SU-DHL-6 (cell line): ENCODE data around the gene VAPA.

ENCODE experiments used
- H2AFZ ChIP-seq: fragments of 200-600 bp; sonication (generic); 2 replicates; pipeline ENCODE4 v1.6.1; 2014; ENCODE audit warnings: low read depth, mild to moderate bottlenecking, moderate library complexity, mixed read lengths, antibody characterized with exemption, low read length; ENCODE audit not compliant: severe bottlenecking
- H3F3A ChIP-seq: fragments of 200-600 bp; shearing (Covaris generic); 2 replicates; pipeline ENCODE4 v1.6.0; 2016; ENCODE audit warnings: antibody characterized with exemption, mild to moderate bottlenecking; ENCODE audit not compliant: insufficient read depth
- H3K27ac ChIP-seq: fragments of 200-600 bp; sonication (generic); 2 replicates; pipeline ENCODE4 v1.5.1; 2016; ENCODE audit warnings: low read depth, mild to moderate bottlenecking, low read length, moderate library complexity, mixed read lengths
- H3K27me3 ChIP-seq: fragments of 200-600 bp; sonication (generic), shearing (Covaris generic); 2 replicates; pipeline ENCODE4 v1.6.0; 2014; ENCODE audit warnings: mild to moderate bottlenecking, low read length
- H3K36me3 ChIP-seq: fragments of 200-600 bp; sonication (generic); 2 replicates; pipeline ENCODE4 v1.6.1; 2014; ENCODE audit warnings: mild to moderate bottlenecking, low read length, mixed read lengths
- H3K4me2 ChIP-seq: fragments of 300-600, 200-600 bp; shearing (Covaris generic), sonication (generic); 2 replicates; pipeline ENCODE4 v1.6.0; 2014; ENCODE audit warnings: low read length, low read depth, mild to moderate bottlenecking; ENCODE audit not compliant: poor library complexity, severe bottlenecking
- H3K4me3 ChIP-seq: fragments of 200-600 bp; sonication (generic); 2 replicates; pipeline ENCODE4 v1.5.1; 2014; ENCODE audit warnings: antibody characterized with exemption, low read length, mild to moderate bottlenecking, mixed read lengths; ENCODE audit not compliant: insufficient read depth, poor library complexity, severe bottlenecking
- H3K79me2 ChIP-seq: fragments of 200-600 bp; sonication (generic); 2 replicates; pipeline ENCODE4 v1.6.1; 2014; ENCODE audit warnings: mild to moderate bottlenecking, low read length, moderate library complexity; ENCODE audit not compliant: insufficient read depth
- H3K9ac ChIP-seq: fragments of 200-600 bp; sonication (generic); 2 replicates; pipeline ENCODE4 v1.7.0; 2014; ENCODE audit warnings: mild to moderate bottlenecking, low read length
- H3K9me2 ChIP-seq: fragments of 200-600 bp; sonication (generic); replicated peaks from 2 replicates; pipeline ENCODE4 v1.6.1; 2014; ENCODE audit warnings: low read length; ENCODE audit not compliant: insufficient read depth
- H3K9me3 ChIP-seq: fragments of 200-600 bp; sonication (generic); 2 replicates; pipeline ENCODE4 v1.6.1; 2014; ENCODE audit warnings: low read length, mixed read lengths; ENCODE audit not compliant: insufficient read depth
- H4K20me1 ChIP-seq: fragments of 200-600 bp; sonication (generic); 2 replicates; pipeline ENCODE4 v1.6.1; 2014; ENCODE audit warnings: low read depth, mild to moderate bottlenecking, antibody characterized with exemption, low read length, moderate library complexity, mixed read lengths
- EZH2phosphoT487 ChIP-seq: fragments of 200-600 bp; sonication (generic), shearing (Covaris generic); conservative IDR thresholded peaks from 2 replicates; pipeline ENCODE4 v1.6.1; 2018; ENCODE audit warnings: mild to moderate bottlenecking, antibody characterized with exemption, low read length, moderate library complexity, mixed read lengths
- TF ChIP-seq, protein P1 (sequence below): fragments of 200-600 bp; sonication (generic); IDR thresholded peaks from one replicate; pipeline ENCODE4 v1.5.1; 2017; ENCODE audit warnings: antibody characterized with exemption, mild to moderate bottlenecking, low read length, moderate library complexity; ENCODE audit not compliant: insufficient read depth, poor library complexity, severe bottlenecking

Gene VAPA

DNA sequence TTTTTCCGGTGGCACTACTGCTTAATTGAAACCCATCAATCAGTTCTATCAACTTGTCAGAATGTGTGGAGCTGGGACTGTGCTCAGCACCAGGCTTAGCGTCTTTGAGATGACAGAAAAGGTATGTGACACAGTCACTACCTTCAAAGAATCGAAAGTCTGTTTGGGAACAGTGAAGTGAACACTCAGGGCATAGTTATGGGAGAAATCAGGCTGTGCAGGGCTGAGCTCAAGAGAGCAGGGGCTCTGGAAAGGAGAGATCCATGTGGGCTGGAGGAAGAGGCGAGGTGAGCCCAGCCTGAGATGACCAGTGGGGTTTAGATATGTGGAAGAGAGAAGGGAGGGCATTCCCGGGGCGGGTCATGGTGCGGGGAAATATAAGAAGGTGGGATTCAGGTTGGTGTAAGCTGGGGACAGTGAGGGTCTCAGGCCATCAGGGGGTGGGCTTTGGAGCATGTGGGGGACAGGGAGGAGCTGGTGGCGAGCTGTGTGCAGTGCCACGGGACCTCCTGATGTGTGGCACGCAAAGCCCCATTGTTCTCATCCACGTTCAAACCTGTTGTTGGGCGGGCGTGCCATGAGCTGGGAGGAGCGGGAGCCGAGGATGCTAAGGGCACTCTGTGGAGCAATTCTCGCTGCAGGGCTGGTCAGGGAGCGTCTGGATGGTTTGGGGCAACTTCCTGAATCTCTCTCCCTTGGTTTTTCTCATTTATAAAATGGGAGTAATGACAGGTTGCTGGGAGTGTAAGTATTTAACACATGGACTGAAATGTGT lies 72.5 kb downstream of the VAPA start:
- TF ChIP-seq, protein P1, sequence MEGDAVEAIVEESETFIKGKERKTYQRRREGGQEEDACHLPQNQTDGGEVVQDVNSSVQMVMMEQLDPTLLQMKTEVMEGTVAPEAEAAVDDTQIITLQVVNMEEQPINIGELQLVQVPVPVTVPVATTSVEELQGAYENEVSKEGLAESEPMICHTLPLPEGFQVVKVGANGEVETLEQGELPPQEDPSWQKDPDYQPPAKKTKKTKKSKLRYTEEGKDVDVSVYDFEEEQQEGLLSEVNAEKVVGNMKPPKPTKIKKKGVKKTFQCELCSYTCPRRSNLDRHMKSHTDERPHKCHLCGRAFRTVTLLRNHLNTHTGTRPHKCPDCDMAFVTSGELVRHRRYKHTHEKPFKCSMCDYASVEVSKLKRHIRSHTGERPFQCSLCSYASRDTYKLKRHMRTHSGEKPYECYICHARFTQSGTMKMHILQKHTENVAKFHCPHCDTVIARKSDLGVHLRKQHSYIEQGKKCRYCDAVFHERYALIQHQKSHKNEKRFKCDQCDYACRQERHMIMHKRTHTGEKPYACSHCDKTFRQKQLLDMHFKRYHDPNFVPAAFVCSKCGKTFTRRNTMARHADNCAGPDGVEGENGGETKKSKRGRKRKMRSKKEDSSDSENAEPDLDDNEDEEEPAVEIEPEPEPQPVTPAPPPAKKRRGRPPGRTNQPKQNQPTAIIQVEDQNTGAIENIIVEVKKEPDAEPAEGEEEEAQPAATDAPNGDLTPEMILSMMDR, result no peak
- no peak for TF ChIP-seq EZH2phosphoT487
- Histone ChIP-seq H3K9me3 (no peaks in the 10 kb centered on the region), H3K4me2 (no peak overlapping the region), H3K79me2 (no peaks in the 10 kb centered on the region), H3K36me3 (no peaks in the 10 kb centered on the region), H3F3A (no peaks in the 10 kb centered on the region), H3K27ac (no peak overlapping the region), H2AFZ (no peak overlapping the region), H3K9ac (no peak overlapping the region), H3K27me3 (no peaks in the 10 kb centered on the region), H3K4me3 (no peak overlapping the region), H4K20me1 (no peaks in the 10 kb centered on the region), H3K9me2 (no peaks in the 10 kb centered on the region)

DNA sequence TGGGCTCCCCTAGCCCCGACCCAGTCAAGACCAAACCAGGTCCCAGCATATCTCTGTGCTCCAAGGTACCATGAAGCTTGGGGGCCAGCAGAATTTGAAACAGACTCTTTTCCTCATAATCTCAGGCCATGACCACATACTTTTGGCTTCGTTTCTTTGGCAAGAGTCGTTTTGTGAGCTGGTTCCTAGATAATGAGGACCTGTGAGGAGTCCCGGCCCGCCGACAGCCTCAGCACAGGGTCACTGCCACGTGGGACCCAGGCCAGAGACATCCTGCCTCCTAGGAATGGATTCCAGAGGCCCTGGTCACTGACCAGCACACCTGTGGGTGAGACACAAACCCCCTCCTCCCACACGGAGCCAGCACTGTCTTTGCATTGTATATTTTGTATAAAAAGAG lies 73.5 kb downstream of the VAPA start:
- H3F3A ChIP-seq, result no peaks in the 10 kb centered on the region
- TF ChIP-seq, protein P1, result no peak
- no peak for TF ChIP-seq EZH2phosphoT487
- no peak overlapping the region for H3K9ac ChIP-seq
- no peaks in the 10 kb centered on the region for H3K79me2 ChIP-seq
- no peaks in the 10 kb centered on the region for H3K27me3 ChIP-seq
- no peak overlapping the region for H3K4me2 ChIP-seq
- H4K20me1 ChIP-seq, result no peaks in the 10 kb centered on the region
- H2AFZ ChIP-seq, result no peak overlapping the region
- H3K9me3 ChIP-seq, result no peaks in the 10 kb centered on the region
- H3K9me2 ChIP-seq, result no peaks in the 10 kb centered on the region
- H3K27ac ChIP-seq, result no peak overlapping the region
- H3K36me3 ChIP-seq, result no peaks in the 10 kb centered on the region
- no peak overlapping the region for H3K4me3 ChIP-seq

DNA sequence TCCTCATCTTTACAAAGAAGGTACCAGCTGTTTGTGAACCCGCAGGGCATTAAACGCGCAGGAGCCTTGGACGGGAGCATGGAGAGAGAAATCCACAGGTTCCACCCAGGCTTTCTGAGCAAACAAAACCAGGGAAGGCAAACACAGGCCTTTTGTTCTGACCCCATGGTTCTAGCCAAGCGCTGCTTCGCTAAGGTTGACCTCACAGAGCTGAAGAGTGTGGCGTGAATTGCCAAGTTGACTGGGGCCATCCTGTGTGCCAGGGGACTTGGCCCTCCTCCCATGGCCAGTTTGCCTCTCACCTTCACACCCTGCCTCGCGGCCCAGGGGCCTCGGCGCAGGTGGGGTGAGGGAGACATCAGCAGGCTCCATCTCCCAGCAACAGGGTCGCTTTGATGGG lies 74.1 kb downstream of the VAPA start:
- no peaks in the 10 kb centered on the region for H3K9me3 ChIP-seq
- no peak for TF ChIP-seq EZH2phosphoT487
- TF ChIP-seq, protein P1, result no peak

More for the DNA sequence above, 74.1 kb downstream of the VAPA start:
- H3K36me3 ChIP-seq, result no peaks in the 10 kb centered on the region
- H3K79me2 ChIP-seq, result no peaks in the 10 kb centered on the region
- no peaks in the 10 kb centered on the region for H4K20me1 ChIP-seq
- H2AFZ ChIP-seq, result no peak overlapping the region
- H3K27me3 ChIP-seq, result no peaks in the 10 kb centered on the region
- no peak overlapping the region for H3K27ac ChIP-seq
- H3K9me2 ChIP-seq, result no peaks in the 10 kb centered on the region
- H3K4me3 ChIP-seq, result no peak overlapping the region
- H3K9ac ChIP-seq, result no peak overlapping the region
- H3K4me2 ChIP-seq, result no peak overlapping the region
- no peaks in the 10 kb centered on the region for H3F3A ChIP-seq
